M059J (cell line): ENCODE results near the gene OTUD1. TPM values are rescaled to one million over a fixed set of nuclear protein-coding genes. Genes with fewer than 3 reads are reported as not detected.
A peak's percentile ranks its signal among the peaks of the same experiment; 100 is the strongest.
"Not testable (repeated sequence)": the region's sequence is repeated elsewhere in the genome, so short reads cannot be mapped to it uniquely, and the experiment has no call there.

ENCODE experiments used
- DNase-seq: peaks from one replicate; pipeline ENCODE4 v3.0.0-alpha.2; 2012; ENCODE audit warnings: low read depth
- total RNA-seq: library from RNA; depleted of rRNA; stranded (reverse); fragments of >200 nt; shearing (Covaris generic); gene quantifications from 2 replicates; pipeline ENCODE4 v1.2.3, GENCODE V29; 2014; rRNA removed

The OTUD1 gene, protein sequence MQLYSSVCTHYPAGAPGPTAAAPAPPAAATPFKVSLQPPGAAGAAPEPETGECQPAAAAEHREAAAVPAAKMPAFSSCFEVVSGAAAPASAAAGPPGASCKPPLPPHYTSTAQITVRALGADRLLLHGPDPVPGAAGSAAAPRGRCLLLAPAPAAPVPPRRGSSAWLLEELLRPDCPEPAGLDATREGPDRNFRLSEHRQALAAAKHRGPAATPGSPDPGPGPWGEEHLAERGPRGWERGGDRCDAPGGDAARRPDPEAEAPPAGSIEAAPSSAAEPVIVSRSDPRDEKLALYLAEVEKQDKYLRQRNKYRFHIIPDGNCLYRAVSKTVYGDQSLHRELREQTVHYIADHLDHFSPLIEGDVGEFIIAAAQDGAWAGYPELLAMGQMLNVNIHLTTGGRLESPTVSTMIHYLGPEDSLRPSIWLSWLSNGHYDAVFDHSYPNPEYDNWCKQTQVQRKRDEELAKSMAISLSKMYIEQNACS
- total RNA-seq: 3.4 and 3.7 TPM in 2 replicates

DNA sequence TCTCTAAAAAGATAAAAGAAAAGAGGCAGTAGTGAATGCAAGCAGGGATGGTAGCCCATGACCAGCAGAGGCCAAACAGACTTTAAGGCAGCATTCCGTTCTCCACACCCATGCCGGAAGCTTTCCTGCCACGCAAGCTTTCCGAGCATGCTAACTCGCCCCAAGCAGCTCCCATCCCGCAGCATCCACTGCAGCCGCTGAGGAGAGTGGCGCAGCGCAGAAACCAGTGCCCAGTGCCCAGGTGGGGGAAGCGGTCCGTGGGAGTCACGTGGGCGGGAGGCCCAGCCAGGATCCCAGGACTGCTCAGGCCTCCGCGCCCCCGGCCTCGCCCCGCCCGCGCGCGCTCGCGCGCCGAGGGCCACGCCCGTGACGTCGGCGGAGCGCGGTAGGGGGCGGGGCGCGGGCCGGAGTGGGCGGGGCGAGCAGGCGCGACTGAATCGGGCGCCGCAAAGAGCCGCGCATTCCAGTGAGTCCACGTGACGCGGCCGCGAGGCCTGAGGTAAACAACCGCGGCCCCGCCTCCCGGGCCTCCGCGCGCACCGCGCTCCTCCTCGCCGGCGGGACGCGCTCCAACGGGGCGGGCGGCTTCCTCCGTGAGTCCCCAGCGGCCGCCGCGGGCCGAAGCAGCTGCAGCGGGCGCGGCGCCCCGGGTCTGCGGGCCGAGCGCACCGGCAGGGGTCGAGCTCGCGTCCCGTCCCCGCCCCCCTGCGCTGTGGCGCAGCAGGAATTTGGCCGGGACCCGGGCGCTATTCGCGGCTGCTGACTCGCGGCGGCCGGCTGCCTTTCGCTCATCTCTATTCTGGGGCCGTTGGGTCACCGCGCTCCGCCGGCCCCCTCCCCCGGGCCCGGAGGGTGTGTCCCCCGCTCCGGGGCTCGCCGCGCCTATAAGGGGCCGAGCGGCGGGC, at the start of gene OTUD1:
Gene OTUD1 (plus strand): TSS at position 529 of the 905 bp plus-strand sequence. CDS start 383 bp downstream, outside the sequence.
- DNase-seq: peak; percentile 80

DNA sequence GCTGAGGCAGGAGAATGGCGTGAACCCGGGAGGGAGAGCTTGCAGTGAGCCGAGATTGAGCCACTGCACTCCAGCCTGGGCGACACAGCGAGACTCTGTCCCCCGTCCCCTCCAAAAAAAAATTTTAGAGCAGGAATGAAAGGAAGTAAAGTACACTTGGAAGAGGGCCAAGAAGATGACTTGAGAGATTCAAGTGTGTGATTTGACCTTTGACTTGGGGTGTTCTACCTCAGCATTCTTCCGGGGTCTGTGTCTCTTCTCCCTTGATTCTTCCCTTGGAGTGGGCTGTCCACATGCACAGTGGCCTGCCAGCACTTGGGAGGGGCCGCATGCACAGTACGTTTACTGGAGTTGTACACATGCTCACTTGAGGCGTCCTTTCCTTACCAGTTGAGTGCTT, 48.5 kb upstream of the OTUD1 start:
- DNase-seq: not testable (repeated sequence)

DNA sequence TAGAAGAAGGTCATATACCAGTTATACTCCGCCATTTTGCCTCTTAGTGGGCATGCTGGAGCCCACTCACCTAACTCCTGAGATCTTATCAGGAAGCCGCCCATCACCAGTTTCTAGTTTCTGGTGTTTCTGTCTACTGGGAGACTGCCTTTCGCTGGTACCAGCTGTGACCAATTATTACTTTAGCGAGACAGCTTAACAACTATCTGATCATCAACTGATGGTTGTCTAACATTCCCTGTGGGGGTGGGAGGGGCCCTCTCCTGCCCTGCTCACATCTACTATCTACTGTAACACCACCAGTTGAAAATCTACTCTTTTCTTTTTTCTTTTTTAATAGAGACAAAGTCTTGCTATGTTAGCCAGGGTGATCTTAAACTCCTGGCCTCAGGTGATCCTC, 48.1 kb upstream of the OTUD1 start:
- DNase-seq: no peak

DNA sequence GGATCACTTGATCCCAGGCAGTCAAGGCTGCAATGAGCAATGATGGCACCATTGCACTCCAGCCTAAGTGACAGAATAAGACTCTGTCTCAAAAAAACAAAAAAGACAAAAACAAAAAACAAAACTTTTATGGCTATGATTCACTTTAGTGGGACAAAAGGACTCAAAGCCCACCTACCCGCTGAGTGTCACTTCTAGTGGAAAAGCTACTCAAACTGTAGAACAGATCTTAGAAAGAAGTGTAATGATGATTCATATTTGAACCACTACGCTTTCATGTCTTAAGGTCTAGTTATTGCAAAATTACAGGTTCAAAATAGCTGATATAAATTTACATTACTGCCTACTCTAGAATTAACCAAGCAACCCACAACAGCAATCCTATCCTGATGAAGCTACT, 47.1 kb upstream of the OTUD1 start:
- no peak for DNase-seq

DNA sequence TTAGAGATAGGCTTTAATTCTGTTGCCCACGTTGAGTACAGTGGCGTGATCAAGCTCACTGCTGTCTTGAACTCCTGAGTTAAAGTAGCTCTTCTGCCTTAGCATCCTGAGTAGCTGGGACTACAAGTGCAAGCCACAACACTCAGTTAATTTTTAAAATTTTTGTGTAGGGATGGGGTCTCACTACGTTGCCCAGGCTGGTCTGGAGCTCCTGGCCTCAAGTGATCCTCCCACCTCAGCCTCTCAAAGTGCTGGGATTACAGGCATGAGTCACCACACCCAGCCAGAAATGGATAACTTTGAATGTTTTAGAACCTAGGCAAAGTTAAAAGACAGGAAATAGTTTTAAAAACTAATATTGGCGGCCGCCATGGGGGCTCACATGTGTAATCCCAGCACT, 43.9 kb upstream of the OTUD1 start:
- no peak for DNase-seq

DNA sequence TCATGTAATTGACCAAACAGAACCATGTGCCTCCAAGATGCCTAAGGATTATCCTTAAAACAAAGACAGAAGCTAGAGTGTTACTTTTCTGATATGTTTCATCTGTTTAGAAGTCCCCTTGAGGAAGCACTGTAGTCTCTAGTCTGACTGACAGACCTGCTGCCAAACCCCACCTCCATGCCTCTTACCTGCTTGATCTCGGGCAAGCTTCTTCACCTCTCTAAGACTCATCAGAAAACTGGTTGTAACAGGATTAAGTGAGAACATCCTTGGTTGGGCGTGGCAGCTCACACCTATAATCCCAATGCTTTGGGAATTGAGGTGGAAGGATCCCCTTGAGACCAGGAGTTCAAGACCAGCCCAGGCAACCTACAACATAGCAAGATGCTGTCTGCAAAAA, 42.2 kb upstream of the OTUD1 start:
- no peak for DNase-seq

DNA sequence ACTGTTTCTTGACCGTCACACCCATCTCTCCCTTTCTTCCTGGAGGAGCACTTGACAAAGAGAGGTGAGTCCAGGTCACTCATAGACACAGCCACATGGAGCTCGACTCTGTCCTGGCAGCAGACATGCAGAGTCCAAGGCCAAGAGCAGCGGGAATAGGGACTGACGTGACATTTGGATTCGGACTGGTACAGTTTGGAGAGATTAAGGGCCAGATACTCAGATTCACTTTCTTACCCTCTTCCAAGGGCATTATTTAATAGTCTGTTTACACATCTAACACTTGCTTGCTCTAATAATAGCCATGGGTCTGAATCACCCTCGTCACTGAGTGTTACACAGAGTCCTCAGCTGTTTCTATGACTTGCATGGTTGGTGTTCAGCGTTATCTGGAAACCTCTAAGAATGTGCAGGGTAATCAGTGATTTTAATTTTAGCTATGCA, 39.2 kb upstream of the OTUD1 start:
- peak; percentile 62 for DNase-seq

DNA sequence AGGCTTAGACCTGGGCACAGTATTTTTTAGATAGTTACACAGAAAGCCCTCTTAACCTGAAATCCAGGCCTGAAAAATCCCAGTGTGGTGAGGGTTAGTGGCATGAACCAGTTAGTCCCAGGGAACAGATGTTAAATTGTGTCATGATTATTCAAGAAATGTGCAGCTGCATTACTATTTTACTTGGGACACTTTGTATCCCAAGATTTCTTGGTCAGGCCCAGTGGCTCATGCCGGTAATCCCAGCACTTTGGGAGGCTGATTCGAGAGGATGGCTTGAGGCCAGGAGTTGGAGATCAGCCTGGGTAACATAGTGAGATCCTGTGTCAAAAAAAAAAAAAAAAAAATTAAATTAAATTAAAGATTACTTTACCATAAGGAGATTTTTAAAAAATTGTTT, 36.0 kb upstream of the OTUD1 start:
- DNase-seq: no peak

DNA sequence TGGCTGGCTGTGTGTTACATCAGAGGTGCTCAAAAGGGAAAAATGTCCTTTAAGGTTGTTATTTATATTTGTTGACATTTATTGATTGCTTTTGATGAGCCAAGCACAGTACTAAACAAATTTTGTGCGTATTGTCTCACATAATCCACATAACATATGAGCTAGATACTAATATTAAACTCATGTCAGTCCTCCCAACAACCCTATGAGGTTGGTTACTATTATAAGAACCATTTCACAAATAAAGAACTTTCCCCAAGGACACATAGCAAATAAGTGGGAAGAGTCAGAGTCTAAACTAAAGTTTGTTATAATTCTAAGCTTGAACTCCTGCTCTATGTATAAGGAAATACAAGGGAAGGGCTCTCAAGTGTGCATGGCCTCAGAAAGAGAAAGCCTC, 35.6 kb upstream of the OTUD1 start:
- no peak for DNase-seq

DNA sequence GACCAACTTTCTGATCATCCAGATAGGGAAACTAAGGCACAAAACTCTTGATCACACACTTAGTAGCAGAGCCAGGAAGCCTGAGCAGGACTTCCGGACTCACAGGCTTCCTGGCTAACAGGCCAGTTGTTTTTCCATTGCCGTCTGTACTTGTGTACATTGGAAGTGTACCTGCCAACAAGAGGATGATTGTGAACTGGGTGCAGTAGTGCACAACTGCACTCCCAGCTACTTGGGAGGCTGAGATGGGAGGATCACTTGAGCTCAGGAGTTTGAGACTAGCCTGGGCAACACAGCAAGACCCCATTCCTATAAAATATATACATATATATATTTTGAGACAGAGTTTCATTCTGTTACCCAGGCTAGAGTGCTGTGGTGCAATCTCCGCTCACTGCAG, 35.2 kb upstream of the OTUD1 start:
- no peak for DNase-seq

DNA sequence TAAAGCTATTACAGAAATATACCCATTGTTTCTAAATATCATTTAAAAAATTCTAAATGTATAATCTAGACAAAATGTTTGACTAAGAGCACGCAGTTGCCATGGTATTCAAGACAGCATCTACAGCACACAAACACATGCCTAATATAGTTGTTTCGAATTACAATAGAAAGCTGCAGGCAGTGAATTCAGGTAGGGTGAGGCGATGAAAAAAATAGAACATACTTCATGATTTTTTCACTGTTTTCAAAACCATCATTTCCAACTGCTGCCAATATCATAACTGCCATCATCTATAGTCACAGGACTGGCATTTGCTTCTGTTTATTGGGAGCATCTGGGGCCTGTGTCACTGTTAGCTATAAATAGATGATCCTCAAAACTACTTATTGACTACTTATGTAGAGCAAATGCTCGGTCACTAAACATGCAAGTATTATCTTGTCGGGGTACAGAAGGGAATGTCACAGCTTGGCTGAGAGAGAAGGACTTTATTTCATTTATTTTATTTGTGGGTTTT, 34.4 kb upstream of the OTUD1 start:
- DNase-seq: no peak

DNA sequence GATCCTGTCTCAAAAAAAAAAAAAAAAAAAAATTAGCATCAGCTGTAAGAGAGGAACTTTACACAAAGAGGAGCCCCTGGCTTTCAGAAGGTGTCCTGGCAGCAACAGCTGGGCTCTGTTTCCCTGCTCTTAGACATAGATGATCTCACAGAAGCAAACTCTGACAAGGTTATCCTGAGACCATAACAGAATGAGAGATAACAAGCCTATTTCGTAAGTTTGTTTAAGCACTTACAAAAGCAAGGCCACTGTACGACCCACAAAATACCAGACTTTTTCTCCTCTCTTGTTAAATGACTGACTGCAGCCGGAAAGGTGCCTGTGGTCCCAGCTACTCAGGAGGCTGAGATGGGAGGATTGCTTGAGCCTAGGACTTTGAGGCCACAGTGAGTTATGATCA, 33.3 kb upstream of the OTUD1 start:
- no peak for DNase-seq

DNA sequence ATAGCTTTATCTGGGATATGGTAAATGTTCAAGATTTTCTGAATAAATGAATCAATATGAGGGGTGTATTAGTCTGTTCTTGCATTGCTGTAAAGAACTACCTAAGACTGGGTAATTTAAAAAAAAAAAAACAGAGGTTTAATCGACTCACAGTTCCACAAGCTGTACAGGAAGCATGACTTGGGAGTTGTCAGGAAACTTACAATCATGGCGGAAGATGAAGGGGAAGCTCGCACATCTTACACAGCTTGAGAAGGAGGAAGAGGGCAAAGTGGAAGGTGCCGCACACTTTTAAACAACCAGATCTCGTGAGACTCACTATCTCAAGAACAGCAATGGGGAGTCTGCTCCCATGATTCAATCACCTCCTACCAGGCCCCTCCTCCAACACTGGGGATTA, 32.5 kb upstream of the OTUD1 start:
- DNase-seq: no peak

DNA sequence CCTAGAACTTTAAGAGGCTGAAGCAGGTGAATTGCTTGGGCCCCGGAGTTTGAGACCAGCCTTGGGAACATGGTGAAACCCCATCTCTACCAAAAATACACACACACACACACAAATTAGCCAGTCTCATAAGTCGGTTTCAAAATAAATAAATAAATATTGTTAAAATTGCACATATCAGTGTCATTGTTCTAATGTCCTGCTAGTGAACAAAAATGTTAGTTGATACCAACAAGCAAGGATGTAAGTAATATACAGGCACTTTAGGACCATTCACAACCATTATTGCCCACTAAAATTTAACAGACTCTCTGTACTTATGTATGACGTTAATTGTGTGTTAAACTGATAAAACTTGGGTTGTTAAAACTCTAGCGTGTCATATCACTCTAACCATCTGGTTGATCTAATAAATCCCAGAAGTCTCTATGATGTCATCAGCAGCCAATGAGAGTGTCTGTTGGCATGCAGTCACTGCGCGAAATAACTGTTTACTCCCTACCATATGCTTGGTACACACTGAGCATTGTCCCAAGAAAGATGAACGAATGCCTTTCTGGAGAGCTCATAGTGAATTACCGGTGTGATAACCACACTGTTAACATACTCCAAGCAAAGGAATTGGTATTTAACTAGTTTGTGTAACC, 30.4 kb upstream of the OTUD1 start:
- DNase-seq: no peak

DNA sequence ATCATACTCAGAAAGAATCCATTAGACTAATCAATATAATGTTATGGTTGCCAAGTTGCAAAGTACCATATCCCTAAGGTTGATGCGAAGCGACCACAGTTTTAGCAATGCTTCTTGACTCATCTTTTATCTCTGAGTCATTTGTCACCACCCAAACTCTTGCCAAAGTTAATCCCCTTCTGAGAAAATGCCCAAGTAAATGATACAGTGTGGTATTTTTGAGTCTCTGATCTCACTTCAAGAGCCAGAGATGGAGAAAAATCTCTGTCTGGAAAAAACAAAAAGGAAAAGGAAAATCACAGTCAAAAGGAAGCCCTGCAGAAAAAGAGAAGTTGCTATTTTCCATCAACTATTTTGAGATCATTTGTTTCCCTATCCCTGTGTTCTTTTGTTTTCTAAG, 26.7 kb upstream of the OTUD1 start:
- DNase-seq: peak; percentile 61

DNA sequence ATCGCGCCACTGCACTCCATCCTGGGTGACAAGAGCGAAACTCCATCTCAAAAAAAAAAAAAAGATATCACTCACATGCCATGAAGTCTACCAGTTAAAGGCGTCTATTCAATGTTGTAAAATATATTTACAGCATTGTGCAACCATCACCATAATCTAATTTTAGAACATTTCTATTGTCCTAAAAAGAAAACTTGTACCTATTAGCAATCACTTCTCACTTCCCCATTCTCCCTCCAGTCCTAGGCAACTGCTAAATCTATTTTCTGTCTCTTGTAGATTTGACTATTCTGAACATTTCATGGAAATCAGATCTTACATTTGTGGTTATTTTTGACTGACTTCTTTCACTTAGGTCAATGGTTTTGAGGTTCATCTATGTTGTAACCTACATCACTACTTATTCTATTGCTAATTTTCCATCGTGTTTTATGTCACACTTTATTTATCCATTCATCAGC, 25.2 kb upstream of the OTUD1 start:
- no peak for DNase-seq

DNA sequence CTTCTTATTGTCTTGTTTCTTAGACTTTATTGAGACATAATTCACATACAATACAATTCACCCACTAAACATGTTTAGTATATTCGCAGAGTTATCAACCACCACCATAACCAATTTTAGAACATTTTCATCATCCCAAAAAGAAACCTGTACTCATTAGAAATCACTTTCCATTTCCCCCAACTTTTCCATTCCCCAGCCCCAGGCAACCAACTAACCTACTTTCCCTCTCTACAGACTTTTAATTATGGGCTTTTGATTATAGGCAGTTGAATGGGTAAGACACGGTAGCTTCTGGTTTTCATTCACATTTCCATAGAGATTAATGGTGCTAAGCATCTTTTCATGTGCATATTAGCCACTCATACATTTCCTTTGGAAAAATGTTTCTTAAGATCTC, 24.2 kb upstream of the OTUD1 start:
- DNase-seq: no peak

DNA sequence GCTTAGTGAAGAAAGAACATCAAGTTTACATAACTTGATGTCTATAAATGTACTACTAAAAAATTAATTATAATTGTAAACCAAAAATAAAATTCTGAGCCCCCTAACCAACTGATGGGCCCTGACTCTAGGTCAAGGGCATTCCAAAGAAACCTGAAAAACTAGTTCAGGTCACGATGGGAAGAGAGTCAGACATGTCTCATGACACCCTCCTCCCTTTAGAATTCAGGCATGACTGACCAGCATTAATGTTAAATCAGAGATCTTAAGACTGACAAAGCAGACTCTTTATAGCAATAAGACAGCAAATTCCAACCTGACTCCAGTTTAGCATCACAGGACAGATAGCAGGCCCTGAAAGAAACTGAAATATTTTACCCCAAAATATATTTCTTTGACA, 21.6 kb upstream of the OTUD1 start:
- no peak for DNase-seq

DNA sequence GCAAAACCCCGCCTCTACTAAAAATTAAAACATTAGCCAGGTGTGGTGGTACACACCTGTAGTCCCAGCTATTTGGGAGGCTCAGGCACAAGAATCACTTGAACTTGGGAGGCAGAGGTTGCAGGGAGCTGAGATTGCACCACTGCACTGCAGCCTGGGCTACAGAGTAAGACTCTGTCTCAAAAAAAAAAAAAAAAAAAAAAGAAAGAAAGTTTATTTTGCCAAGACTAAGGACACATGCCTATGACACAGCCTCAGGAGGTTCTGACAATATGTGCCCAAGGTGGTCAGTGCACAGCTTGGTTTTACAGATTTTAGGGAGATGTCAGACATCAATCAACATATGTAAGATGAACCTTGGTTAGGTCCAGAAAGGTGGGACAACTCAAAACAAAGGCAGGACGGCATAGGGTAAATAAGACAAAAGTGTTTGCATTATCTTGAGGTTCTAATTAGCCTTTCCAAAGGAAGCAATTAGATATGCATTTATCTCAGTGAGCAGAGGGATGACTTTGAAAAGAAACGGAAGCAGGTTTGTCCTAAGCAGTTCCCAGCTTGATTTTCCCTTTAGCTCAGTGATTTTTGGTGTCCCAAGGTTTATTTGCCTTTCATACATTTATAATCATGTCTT, 20.7 kb upstream of the OTUD1 start:
- DNase-seq: no peak

DNA sequence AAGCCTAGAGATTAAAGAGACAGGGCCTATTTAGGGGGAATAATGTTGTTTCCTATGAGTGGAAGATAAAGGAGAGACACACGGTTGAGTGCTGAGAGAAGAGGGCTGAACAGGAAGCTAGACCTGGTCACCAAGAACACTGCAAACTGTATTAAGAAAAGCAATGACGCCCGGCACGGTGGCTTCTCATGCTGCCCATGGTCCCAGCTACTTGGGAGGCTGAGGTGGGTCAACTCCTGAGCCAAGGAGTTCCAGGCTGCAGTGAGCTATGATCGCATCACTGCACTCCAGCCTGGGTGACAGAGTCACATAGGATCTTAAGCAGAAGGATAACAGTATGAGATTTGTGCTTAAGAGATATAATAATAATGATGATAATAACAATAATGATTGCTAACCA, 19.7 kb upstream of the OTUD1 start:
- DNase-seq: no peak

DNA sequence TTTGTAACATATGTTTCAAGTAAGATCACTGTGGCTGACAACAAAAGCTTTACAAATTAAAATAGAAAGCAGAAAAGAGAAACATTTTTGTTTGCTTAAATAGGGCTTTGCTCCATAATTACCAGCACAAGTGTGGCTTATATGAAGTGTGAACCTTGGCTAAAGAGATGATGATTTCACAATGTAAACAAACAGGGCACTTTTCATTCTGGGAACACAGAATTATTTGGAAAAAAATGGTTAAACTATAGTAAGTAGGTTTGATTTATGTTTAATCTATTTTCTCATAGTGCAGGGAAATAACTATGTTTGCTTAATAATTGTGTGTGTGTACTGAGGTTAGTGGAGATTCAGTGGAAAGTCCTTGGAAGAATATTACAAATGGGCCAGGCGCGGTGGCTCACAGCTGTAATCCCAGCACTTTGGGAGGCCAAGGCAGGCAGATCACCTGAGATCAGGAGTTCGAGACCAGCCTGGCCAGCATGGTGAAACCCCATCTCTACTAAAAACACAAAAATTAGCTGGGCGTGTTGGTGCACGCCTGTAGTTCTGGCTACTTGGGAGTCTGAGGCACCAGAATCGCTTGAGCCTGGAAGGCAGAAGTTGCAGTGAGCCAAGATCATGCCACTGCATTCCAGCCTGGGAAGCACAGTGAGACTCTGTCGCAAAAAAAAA, 19.1 kb upstream of the OTUD1 start:
- DNase-seq: no peak
